Measurements from ENCODE around the gene NRAS.

Gene NRAS

GRCh38 chr1:114670083-114671010 lies 46.2 kb downstream of the NRAS start (continued):
- TF ChIP-seq ZNF280D (tag by site-specific recombination; IDR thresholded peaks at IDR 0.05) (no peak), ZNF121 (tag by site-specific recombination; IDR thresholded peaks at IDR 0.05) (no peak), HOXC10 (CRISPR knock-in tag; IDR thresholded peaks at IDR 0.05) (no peak), KLF17 (tag by site-specific recombination; IDR thresholded peaks at IDR 0.05) (peak; percentile 66), ZNF510 (tag by site-specific recombination; IDR thresholded peaks at IDR 0.05; ENCODE audit: insufficient replicate concordance) (no peak), ZXDB (tag by site-specific recombination; IDR thresholded peaks at IDR 0.05) (peak; percentile 32; the same call in 1 of the 2 replicates), ZBTB26 (tag by site-specific recombination; optimal IDR thresholded peaks at IDR 0.05) (peak; percentile 9), GLIS1 (tag by site-specific recombination; IDR thresholded peaks at IDR 0.05) (no peak), ZNF76 (tag by site-specific recombination; IDR thresholded peaks at IDR 0.05; ENCODE audit: borderline replicate concordance, low read depth) (no peak), KLF7 (tag by site-specific recombination; IDR thresholded peaks at IDR 0.05; ENCODE audit: borderline replicate concordance) (peak; percentile 19; the same call in 1 of the 2 replicates), IKZF3 (tag by site-specific recombination; IDR thresholded peaks at IDR 0.05) (no peak), MYNN (tag by site-specific recombination; IDR thresholded peaks at IDR 0.05; ENCODE audit: borderline replicate concordance) (0 out of 2 replicates have a peak, but pooled peaks have one; percentile 32), KLF16 (tag by site-specific recombination; IDR thresholded peaks at IDR 0.05) (no peak), SP7 (tag by site-specific recombination; IDR thresholded peaks at IDR 0.05) (0 out of 2 replicates have a peak, but pooled peaks have one; percentile 7), ZNF114 (tag by site-specific recombination; IDR thresholded peaks at IDR 0.05) (no peak), KLF8 (tag by site-specific recombination; IDR thresholded peaks at IDR 0.05) (peak; percentile 69), ZFP37 (tag by site-specific recombination; IDR thresholded peaks at IDR 0.05) (peak; percentile 87), ZNF692 (tag by site-specific recombination; IDR thresholded peaks at IDR 0.05) (peak; percentile 37; the same call in 1 of the 2 replicates), PRDM2 (tag by site-specific recombination; IDR thresholded peaks at IDR 0.05; ENCODE audit: borderline replicate concordance) (no peak), SCRT2 (tag by site-specific recombination; IDR thresholded peaks at IDR 0.05) (peak; percentile 9; the same call in 1 of the 2 replicates), ZNF580 (tag by site-specific recombination; IDR thresholded peaks at IDR 0.05) (no peak), CTCF (tag by site-specific recombination; IDR thresholded peaks at IDR 0.05) (no peak)
